DOHH2 (cell line): ENCODE measurements around the gene GRID2.

ENCODE experiments used
- CTCF ChIP-seq: fragments of 200-600 bp; sonication (generic); IDR thresholded peaks from one replicate; pipeline ENCODE4 v1.5.1; 2014; ENCODE audit warnings: antibody characterized with exemption, mild to moderate bottlenecking, low read depth, low read length; ENCODE audit not compliant: poor library complexity, severe bottlenecking
- EZH2phosphoT487 ChIP-seq: fragments of 200-600 bp; sonication (generic); IDR thresholded peaks from 2 replicates; pipeline ENCODE4 v1.6.1; 2017; ENCODE audit warnings: borderline replicate concordance, mild to moderate bottlenecking, antibody characterized with exemption, low read length, moderate library complexity, mixed read lengths

GRCh38 chr4:93092765-93093164 is 789.0 kb downstream of the GRID2 start:
- TF ChIP-seq CTCF (no peak), EZH2phosphoT487 (no peak)
